OCI-LY7 (cell line): Measurements from ENCODE around the gene APOBEC3G. TPM values are rescaled to one million over a fixed set of nuclear protein-coding genes. Genes with fewer than 3 reads are reported as not detected.
A peak's percentile ranks its signal among the peaks of the same experiment; 100 is the strongest.

Source experiments
- BruUV-seq: library from RNA; stranded (reverse); fragments of 400-500 nt; replicated peaks from 2 replicates; lab custom pipeline; 2021; lab: Mats Ljungman, UMichigan
- CTCF ChIA-PET: fragments of 300-600 bp; sonication (Branson Sonifier 250); formaldehyde crosslinking; loops from one replicate; lab custom pipeline; 2022; ENCODE audit warnings: antibody characterized with exemption; ENCODE audit not compliant: unreplicated experiment; lab: Charles Lee
- POLR2A ChIA-PET: fragments of 300-600 bp; sonication (Branson Sonifier 250); formaldehyde crosslinking; loops from one replicate; lab custom pipeline; 2022; ENCODE audit warnings: antibody characterized with exemption; lab: Charles Lee
- DNase-seq: peaks from one replicate; pipeline ENCODE4 v3.0.0-alpha.2; 2015; ENCODE audit warnings: low spot score
- H2AFZ ChIP-seq: fragments of 200-600 bp; sonication (generic), shearing (Covaris generic); 2 replicates; pipeline ENCODE4 v1.6.1; 2014; ENCODE audit warnings: mild to moderate bottlenecking, antibody characterized with exemption, low read length, moderate library complexity
- H3K27ac ChIP-seq: fragments of 200-600 bp; sonication (generic); 2 replicates; pipeline ENCODE4 v1.5.1; 2014; ENCODE audit warnings: mixed run types, low read depth, mild to moderate bottlenecking, moderate library complexity, low read length, inconsistent platforms; ENCODE audit not compliant: poor library complexity, severe bottlenecking
- H3K36me3 ChIP-seq: fragments of 200-600 bp; sonication (generic); 2 replicates; pipeline ENCODE4 v1.6.1; 2014; ENCODE audit warnings: mild to moderate bottlenecking, antibody characterized with exemption, low read length, moderate library complexity, mixed read lengths; ENCODE audit not compliant: insufficient read depth
- H3K4me1 ChIP-seq: fragments of 200-600 bp; sonication (generic); 2 replicates; pipeline ENCODE4 v1.5.1; 2014; ENCODE audit warnings: mild to moderate bottlenecking, low read length; ENCODE audit not compliant: insufficient read depth, poor library complexity, severe bottlenecking
- H3K4me2 ChIP-seq: fragments of 200-600 bp; sonication (generic); 2 replicates; pipeline ENCODE4 v1.6.1; 2014; ENCODE audit warnings: mild to moderate bottlenecking, low read length
- H3K4me3 ChIP-seq: fragments of 200-600 bp; sonication (generic); 2 replicates; pipeline ENCODE4 v1.5.1; 2014; ENCODE audit warnings: mild to moderate bottlenecking, low read depth, low read length; ENCODE audit not compliant: poor library complexity, severe bottlenecking
- H3K79me2 ChIP-seq: fragments of 200-600 bp; sonication (generic); 2 replicates; pipeline ENCODE4 v1.6.1; 2016; ENCODE audit warnings: low read depth, mild to moderate bottlenecking, low read length, moderate library complexity, mixed read lengths; ENCODE audit not compliant: insufficient read depth
- H3K9me2 ChIP-seq: fragments of 200-600 bp; sonication (generic); 2 replicates; pipeline ENCODE4 v1.6.1; 2016; ENCODE audit warnings: mild to moderate bottlenecking, low read length, mixed read lengths; ENCODE audit not compliant: insufficient read depth
- H3K9me3 ChIP-seq: fragments of 200-600 bp; sonication (generic); 2 replicates; pipeline ENCODE4 v1.6.1; 2014; ENCODE audit warnings: mild to moderate bottlenecking, mixed run types, low read length, mixed read lengths
- H4K20me1 ChIP-seq: fragments of 200-600 bp; sonication (generic); 2 replicates; pipeline ENCODE4 v1.6.1; 2014; ENCODE audit warnings: mild to moderate bottlenecking, antibody characterized with exemption, low read length, moderate library complexity, mixed read lengths; ENCODE audit not compliant: insufficient read depth
- EZH2phosphoT487 ChIP-seq: fragments of 200-600 bp; sonication (generic); IDR thresholded peaks from 2 replicates; pipeline ENCODE4 v1.6.1; 2018; ENCODE audit warnings: low read depth, borderline replicate concordance, mild to moderate bottlenecking, mixed run types, antibody characterized with exemption, low read length, moderate library complexity, mixed read lengths
- intact Hi-C: fragments of 100-400 bp; cut with micrococcal nuclease; formaldehyde crosslinking; loops from one replicate; pipeline ENCODE4 v1.10.0; 2022; ENCODE audit not compliant: unreplicated experiment
- total RNA-seq, 2 experiments: library from RNA; depleted of rRNA in 1 of 2; stranded (reverse); fragments of >200 nt in 1 of 2; shearing (Covaris generic) in 1 of 2; gene quantifications; 2 replicates each; pipeline ENCODE4 v1.2.3, GENCODE V29; 2014 to 2022
- TF ChIP-seq, protein P1 (sequence below): fragments of 200-600 bp; sonication (generic); conservative IDR thresholded peaks from 2 replicates; pipeline ENCODE4 v1.5.1; 2014; ENCODE audit warnings: mild to moderate bottlenecking, antibody characterized with exemption, low read length, moderate library complexity, mixed read lengths

APOBEC3G gene
- total RNA-seq, 2 experiments from 2014 or later, result 36.7 to 60.2 TPM

GRCh38 chr22:39117585-39118191, 40.6 kb downstream of the APOBEC3G start:
- no peaks in the 10 kb centered on the region for H3K36me3 ChIP-seq
- peak; percentile 84 for DNase-seq
- H3K27ac ChIP-seq, result peak overlapping the region; percentile 46
- intact Hi-C loops, result loop anchor here (1.0 kb wide), 2 partner anchors 110 to 247 kb away; no protein-coding TSS in a partner anchor
- H2AFZ ChIP-seq, result peak overlapping the region; percentile 92
- CTCF ChIA-PET, result no interaction called here
- H3K4me2 ChIP-seq, result peak overlapping the region; percentile 62
- peaks cover 50% of the 10 kb centered on the region for H3K4me1 ChIP-seq
- H4K20me1 ChIP-seq, result no peaks in the 10 kb centered on the region
- TF ChIP-seq EZH2phosphoT487, result no peak
- TF ChIP-seq, protein P1, sequence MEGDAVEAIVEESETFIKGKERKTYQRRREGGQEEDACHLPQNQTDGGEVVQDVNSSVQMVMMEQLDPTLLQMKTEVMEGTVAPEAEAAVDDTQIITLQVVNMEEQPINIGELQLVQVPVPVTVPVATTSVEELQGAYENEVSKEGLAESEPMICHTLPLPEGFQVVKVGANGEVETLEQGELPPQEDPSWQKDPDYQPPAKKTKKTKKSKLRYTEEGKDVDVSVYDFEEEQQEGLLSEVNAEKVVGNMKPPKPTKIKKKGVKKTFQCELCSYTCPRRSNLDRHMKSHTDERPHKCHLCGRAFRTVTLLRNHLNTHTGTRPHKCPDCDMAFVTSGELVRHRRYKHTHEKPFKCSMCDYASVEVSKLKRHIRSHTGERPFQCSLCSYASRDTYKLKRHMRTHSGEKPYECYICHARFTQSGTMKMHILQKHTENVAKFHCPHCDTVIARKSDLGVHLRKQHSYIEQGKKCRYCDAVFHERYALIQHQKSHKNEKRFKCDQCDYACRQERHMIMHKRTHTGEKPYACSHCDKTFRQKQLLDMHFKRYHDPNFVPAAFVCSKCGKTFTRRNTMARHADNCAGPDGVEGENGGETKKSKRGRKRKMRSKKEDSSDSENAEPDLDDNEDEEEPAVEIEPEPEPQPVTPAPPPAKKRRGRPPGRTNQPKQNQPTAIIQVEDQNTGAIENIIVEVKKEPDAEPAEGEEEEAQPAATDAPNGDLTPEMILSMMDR, result peak; percentile 90
- POLR2A ChIA-PET, result interaction anchor here (0.6 to 0.7 kb wide), 2 partner anchors 44 to 59 kb away, joined by 3 to 4 read pairs; no protein-coding TSS in a partner anchor
- H3K9me2 ChIP-seq, result no peaks in the 10 kb centered on the region
- H3K79me2 ChIP-seq, result no peaks in the 10 kb centered on the region
- peak overlapping the region; percentile 43 for H3K4me3 ChIP-seq
- H3K9me3 ChIP-seq, result peaks cover 3% of the 10 kb centered on the region; the same call in 1 of the 2 replicates
- BruUV-seq, result no TSS peak

- CTCF ChIA-PET, result no interaction called here
- no peaks in the 10 kb centered on the region for H4K20me1 ChIP-seq
- H3K79me2 ChIP-seq, result no peaks in the 10 kb centered on the region
- no peak overlapping the region for H3K4me3 ChIP-seq
- TF ChIP-seq, protein P1, result no peak
- no peak for TF ChIP-seq EZH2phosphoT487
- intact Hi-C loops, result loop anchor here (5.0 kb wide), 1 partner anchor 354 kb away; no protein-coding TSS in a partner anchor
- no TSS peak for BruUV-seq
- no peak for DNase-seq
- no peaks in the 10 kb centered on the region for H3K9me3 ChIP-seq
- peaks cover 24% of the 10 kb centered on the region for H3K4me1 ChIP-seq
- no peak overlapping the region for H3K27ac ChIP-seq
- POLR2A ChIA-PET, result no interaction called here
- H3K4me2 ChIP-seq, result no peak overlapping the region
- H2AFZ ChIP-seq, result no peak overlapping the region
- H3K9me2 ChIP-seq, result no peaks in the 10 kb centered on the region
- H3K36me3 ChIP-seq, result no peaks in the 10 kb centered on the region
Measured at GRCh38 chr22:39120983-39121382, 43.9 kb downstream of the APOBEC3G start.

- POLR2A ChIA-PET, result no interaction called here
- H3K9me2 ChIP-seq, result no peaks in the 10 kb centered on the region
- intact Hi-C loops, result loop anchor here (1.0 to 5.0 kb wide), 3 partner anchors 150 to 356 kb away; no protein-coding TSS in a partner anchor
- no peak for DNase-seq
- H3K36me3 ChIP-seq, result no peaks in the 10 kb centered on the region
- H3K4me2 ChIP-seq, result no peak overlapping the region
- H3K4me3 ChIP-seq, result no peak overlapping the region
- no peak overlapping the region for H3K27ac ChIP-seq
- H3K79me2 ChIP-seq, result no peaks in the 10 kb centered on the region
- H2AFZ ChIP-seq, result no peak overlapping the region
- no peaks in the 10 kb centered on the region for H3K9me3 ChIP-seq
- no TSS peak for BruUV-seq
- H4K20me1 ChIP-seq, result no peaks in the 10 kb centered on the region
- TF ChIP-seq, protein P1, result no peak
- TF ChIP-seq EZH2phosphoT487, result no peak
- CTCF ChIA-PET, result no interaction called here
- H3K4me1 ChIP-seq, result peaks cover 5% of the 10 kb centered on the region
Measured at GRCh38 chr22:39122772-39123470, 45.8 kb downstream of the APOBEC3G start.
